K562 (cell line): ENCODE data around the gene AP1G1.

Experiments
- RAD21 ChIP-seq, 2 experiments: fragments of 250-450 bp in 1 of 2; fragments of 450-650 bp in 1 of 2; sonication (Bioruptor Pico) in 1 of 2; formaldehyde crosslinking in 1 of 2; IDR thresholded peaks in 1 of 2; conservative IDR thresholded peaks in 1 of 2; 2 replicates each; pipeline versions ENCODE4 v1.4.0 to v1.8.0; 2020 to 2022; ENCODE audit warnings: mild to moderate bottlenecking in 2 of 2, moderate library complexity in 1 of 2
- RNF2 ChIP-seq: sonication (generic); IDR thresholded peaks from 2 replicates; pipeline ENCODE4 v1.6.1; 2016
- SAFB ChIP-seq: fragments of 200-400 bp; formaldehyde crosslinking; IDR thresholded peaks from 2 replicates; pipeline ENCODE4 v1.6.1; 2017; ENCODE audit warnings: low read depth, low read length, borderline replicate concordance
- SP2 ChIP-seq: IDR thresholded peaks from 2 replicates; pipeline ENCODE4 v1.6.1; 2011; ENCODE audit warnings: mild to moderate bottlenecking, low read depth, low read length, moderate library complexity; ENCODE audit not compliant: poor library complexity, severe bottlenecking; ENCODE audit errors: extremely low read depth
- WHSC1 ChIP-seq: IDR thresholded peaks from one replicate; pipeline ENCODE4 v1.6.1; 2012; ENCODE audit warnings: low read length, control low read depth, inconsistent platforms
- ZC3H4 ChIP-seq: sonication (generic); formaldehyde crosslinking; IDR thresholded peaks from 2 replicates; pipeline ENCODE4 v1.9.0; 2021; ENCODE audit warnings: missing genetic modification reagents, borderline replicate concordance
- ZNF239 ChIP-seq: fragments of 250-450 bp; sonication (Bioruptor Pico); IDR thresholded peaks from 2 replicates; pipeline ENCODE4 v1.4.0; 2020; ENCODE audit warnings: mild to moderate bottlenecking
- TF ChIP-seq, protein P1 (sequence below), 2 experiments: fragments of 450-650 bp; IDR thresholded peaks; 2 replicates each; pipeline ENCODE4 v1.6.1; 2016; ENCODE audit warnings: mild to moderate bottlenecking in 2 of 2, borderline replicate concordance in 1 of 2, low read depth in 1 of 2, moderate library complexity in 1 of 2
- TF ChIP-seq, protein P2 (sequence below), 3 experiments: IDR thresholded peaks in 2 of 3; conservative IDR thresholded peaks in 1 of 3; 2 replicates each; pipeline ENCODE4 v1.5.1; 2011 to 2012; ENCODE audit warnings: low read length in 3 of 3, mild to moderate bottlenecking in 3 of 3, control low read depth in 2 of 3, improper control_type of control experiment in 1 of 3, inconsistent platforms in 1 of 3, low read depth in 1 of 3, mixed read lengths in 1 of 3, moderate library complexity in 1 of 3; ENCODE audit not compliant: insufficient read depth in 2 of 3

DNA sequence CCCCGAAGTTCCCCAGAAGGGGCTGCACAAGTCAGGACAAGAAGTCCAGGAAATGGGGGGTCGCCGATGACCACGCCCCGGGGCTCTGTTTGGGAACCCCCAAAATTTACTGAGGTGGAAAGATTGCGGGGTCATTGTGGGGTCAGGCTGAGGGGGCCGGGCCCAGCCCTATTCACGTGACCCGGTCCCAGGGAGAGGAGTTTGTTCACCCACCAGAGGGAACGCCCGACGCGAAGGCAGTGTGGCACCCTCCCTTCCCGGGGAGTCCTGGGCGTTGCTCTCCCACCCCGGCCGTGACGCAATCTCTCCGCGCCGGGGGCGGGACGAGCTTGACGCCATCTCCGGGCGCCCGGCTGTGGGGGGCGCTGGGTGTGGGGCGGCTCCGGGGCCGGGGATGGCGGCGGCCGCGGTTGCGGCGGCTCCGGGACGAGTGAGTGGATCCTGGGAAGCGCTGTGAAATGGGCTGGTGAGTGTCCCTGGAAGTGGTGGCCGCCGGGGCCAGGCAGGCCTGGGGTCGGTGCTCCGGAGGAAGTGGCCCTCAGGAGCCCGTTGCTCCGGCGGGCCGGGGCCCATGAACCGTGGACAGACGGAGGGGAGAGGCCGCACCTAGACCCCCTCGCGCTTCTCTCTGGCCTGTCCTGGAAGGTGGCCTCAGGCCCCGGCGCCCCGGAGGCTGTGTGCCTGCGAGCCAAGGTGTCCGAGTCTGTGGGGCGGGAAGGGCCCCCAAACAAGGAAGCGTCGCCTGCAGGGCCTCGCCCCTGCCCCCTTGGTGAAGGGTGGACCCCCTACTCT, 37.2 kb upstream of the AP1G1 start, which contains the start of gene ATXN1L:
- TF ChIP-seq SAFB (no peak), ZC3H4 (CRISPR knock-in tag) (no peak), RAD21 (CRISPR knock-in tag; conservative IDR thresholded peaks at IDR 0.05 in 1 of 2, IDR thresholded peaks at IDR 0.05 in 1 of 2) (peak in 1 of 2 experiments; percentile 11; a peak in 1 of 4 replicates), ZNF239 (CRISPR knock-in tag) (no peak), SP2 (no peak), RNF2 (0 out of 2 replicates have a peak, but pooled peaks have one; percentile 26), WHSC1 (no peak)
- TF ChIP-seq, protein P1, sequence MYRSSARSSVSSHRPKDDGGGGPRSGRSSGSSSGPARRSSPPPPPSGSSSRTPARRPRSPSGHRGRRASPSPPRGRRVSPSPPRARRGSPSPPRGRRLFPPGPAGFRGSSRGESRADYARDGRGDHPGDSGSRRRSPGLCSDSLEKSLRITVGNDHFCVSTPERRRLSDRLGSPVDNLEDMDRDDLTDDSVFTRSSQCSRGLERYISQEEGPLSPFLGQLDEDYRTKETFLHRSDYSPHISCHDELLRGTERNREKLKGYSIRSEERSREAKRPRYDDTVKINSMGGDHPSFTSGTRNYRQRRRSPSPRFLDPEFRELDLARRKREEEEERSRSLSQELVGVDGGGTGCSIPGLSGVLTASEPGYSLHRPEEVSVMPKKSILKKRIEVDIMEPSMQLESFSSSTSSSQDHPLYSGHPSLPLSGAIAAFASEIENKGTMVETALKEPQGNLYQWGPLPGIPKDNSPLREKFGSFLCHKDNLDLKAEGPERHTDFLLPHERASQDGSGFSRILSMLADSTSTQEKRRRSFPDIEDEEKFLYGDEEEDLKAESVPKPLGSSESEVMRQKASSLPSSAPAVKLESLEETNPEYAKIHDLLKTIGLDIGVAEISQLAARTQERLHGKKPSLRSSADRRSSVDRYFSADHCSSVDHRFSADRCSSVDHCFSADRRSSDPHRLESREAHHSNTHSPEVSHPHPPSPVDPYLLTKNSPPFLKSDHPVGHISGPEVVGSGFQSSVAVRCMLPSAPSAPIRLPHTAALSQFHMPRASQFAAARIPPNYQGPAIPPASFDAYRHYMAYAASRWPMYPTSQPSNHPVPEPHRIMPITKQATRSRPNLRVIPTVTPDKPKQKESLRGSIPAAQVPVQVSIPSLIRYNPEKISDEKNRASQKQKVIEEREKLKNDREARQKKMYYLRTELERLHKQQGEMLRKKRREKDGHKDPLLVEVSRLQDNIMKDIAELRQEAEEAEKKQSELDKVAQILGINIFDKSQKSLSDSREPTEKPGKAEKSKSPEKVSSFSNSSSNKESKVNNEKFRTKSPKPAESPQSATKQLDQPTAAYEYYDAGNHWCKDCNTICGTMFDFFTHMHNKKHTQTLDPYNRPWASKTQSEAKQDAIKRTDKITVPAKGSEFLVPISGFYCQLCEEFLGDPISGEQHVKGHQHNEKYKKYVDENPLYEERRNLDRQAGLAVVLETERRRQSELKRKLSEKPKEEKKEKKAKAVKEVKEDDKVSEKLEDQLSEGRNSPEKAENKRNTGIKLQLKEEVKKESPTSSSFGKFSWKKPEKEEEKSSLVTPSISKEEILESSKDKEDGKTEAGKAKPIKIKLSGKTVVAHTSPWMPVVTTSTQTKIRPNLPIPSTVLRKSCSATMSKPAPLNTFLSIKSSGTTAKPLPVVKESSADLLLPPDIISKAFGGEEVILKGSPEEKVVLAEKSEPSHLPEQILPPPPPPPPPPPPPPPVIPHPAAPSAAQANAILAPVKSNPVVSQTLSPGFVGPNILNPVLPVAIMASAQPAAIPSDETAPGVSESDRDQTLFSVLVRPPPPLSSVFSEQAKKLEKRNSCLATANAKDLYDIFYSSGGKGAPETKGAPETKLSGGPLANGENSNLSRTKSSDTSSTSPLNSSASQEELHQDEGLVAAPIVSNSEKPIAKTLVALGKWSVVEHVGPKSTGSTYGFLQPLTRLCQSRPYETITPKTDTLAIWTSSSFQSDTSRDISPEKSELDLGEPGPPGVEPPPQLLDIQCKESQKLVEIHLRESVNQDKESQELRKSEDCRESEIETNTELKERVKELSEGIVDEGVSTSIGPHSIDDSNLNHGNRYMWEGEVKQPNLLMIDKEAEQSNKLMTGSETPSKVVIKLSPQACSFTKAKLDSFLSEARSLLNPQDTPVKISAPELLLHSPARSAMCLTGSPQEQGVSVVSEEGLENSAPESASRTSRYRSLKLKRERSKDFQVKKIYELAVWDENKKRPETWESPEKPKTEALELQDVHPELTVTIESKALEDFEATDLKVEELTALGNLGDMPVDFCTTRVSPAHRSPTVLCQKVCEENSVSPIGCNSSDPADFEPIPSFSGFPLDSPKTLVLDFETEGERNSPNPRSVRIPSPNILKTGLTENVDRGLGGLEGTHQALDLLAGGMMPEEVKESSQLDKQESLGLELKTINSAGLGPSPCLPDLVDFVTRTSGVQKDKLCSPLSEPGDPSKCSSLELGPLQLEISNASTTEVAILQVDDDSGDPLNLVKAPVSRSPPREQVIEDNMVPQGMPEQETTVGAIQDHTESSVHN (IDR thresholded peaks at IDR 0.05; ENCODE audit: borderline replicate concordance in 1 of 2, low read depth in 1 of 2) = no peak
- TF ChIP-seq, protein P2, sequence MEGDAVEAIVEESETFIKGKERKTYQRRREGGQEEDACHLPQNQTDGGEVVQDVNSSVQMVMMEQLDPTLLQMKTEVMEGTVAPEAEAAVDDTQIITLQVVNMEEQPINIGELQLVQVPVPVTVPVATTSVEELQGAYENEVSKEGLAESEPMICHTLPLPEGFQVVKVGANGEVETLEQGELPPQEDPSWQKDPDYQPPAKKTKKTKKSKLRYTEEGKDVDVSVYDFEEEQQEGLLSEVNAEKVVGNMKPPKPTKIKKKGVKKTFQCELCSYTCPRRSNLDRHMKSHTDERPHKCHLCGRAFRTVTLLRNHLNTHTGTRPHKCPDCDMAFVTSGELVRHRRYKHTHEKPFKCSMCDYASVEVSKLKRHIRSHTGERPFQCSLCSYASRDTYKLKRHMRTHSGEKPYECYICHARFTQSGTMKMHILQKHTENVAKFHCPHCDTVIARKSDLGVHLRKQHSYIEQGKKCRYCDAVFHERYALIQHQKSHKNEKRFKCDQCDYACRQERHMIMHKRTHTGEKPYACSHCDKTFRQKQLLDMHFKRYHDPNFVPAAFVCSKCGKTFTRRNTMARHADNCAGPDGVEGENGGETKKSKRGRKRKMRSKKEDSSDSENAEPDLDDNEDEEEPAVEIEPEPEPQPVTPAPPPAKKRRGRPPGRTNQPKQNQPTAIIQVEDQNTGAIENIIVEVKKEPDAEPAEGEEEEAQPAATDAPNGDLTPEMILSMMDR (IDR thresholded peaks at IDR 0.05 in 2 of 3, conservative IDR thresholded peaks at IDR 0.05 in 1 of 3; ENCODE audit: insufficient read depth in 2 of 3, low read depth in 1 of 3, low read length in 3 of 3) = peak in 1 of 3 experiments; percentile 3; a peak in 1 of 6 replicates
